NCI-H748 treated with DMSO at 0.1 percent for 48 hours (cell line): ENCODE data around the gene FKBP1B.
A peak's percentile ranks its signal among the peaks of the same experiment; 100 is the strongest.
"Not testable (repeated sequence)": the region's sequence is repeated elsewhere in the genome, so short reads cannot be mapped to it uniquely, and the experiment has no call there.

Source experiments
- DNase-seq: peaks from one replicate; lab custom pipeline; 2025; lab: John Stamatoyannopoulos, UW

Gene FKBP1B

GRCh38 chr2:24065341-24065740, 15.8 kb downstream of the FKBP1B start:
- DNase-seq = no peak

- DNase-seq = no peak
Observed at GRCh38 chr2:24072259-24072658, 22.7 kb downstream of the FKBP1B start.

GRCh38 chr2:24073816-24074215, 24.3 kb downstream of the FKBP1B start:
- DNase-seq = no peak

- no peak for DNase-seq
Observed at GRCh38 chr2:24075259-24075658, 25.7 kb downstream of the FKBP1B start.

- DNase-seq = peak; percentile 99
Observed at GRCh38 chr2:24075915-24076848, 26.6 kb downstream of the FKBP1B start, which contains the start of gene SF3B6. Gene SF3B6 (minus strand): TSS chr2:24076326. CDS start chr2:24076229, 97 bp downstream.

GRCh38 chr2:24076849-24077534, 27.5 kb downstream of the FKBP1B start:
- DNase-seq = no peak

- no peak for DNase-seq
Observed at GRCh38 chr2:24077535-24077877, 28.0 kb downstream of the FKBP1B start.

- no peak for DNase-seq
Observed at GRCh38 chr2:24077879-24078278, 28.3 kb downstream of the FKBP1B start.

- no peak for DNase-seq
Observed at GRCh38 chr2:24080701-24081100, 31.2 kb downstream of the FKBP1B start.

GRCh38 chr2:24082787-24083566, 33.4 kb downstream of the FKBP1B start:
- DNase-seq = no peak

GRCh38 chr2:24083567-24084385, 34.2 kb downstream of the FKBP1B start:
- DNase-seq = peak; percentile 76

GRCh38 chr2:24084386-24085199, 35.1 kb downstream of the FKBP1B start, which contains the start of gene TP53I3:
Gene TP53I3 (minus strand): TSS chr2:24084834. CDS start chr2:24084326, 508 bp downstream.
- DNase-seq = peak; percentile 83

- no peak for DNase-seq
Observed at GRCh38 chr2:24085200-24085489, 35.6 kb downstream of the FKBP1B start.

- DNase-seq = no peak
Observed at GRCh38 chr2:24086241-24086640, 36.7 kb downstream of the FKBP1B start.

GRCh38 chr2:24087032-24087431, 37.5 kb downstream of the FKBP1B start:
- no peak for DNase-seq

- DNase-seq = no peak
Observed at GRCh38 chr2:24088821-24089359, 39.3 kb downstream of the FKBP1B start.

GRCh38 chr2:24093270-24093669, 43.7 kb downstream of the FKBP1B start:
- not testable (repeated sequence) for DNase-seq

GRCh38 chr2:24095171-24095677, 45.7 kb downstream of the FKBP1B start:
- DNase-seq = not testable (repeated sequence)

- DNase-seq = not testable (repeated sequence)
Observed at GRCh38 chr2:24100732-24101131, 51.2 kb downstream of the FKBP1B start.

- no peak for DNase-seq
Observed at GRCh38 chr2:24101992-24102391, 52.5 kb downstream of the FKBP1B start.
